Measurements from ENCODE around the gene MVB12B. TPM values are rescaled to one million over a fixed set of nuclear protein-coding genes. Genes with fewer than 3 reads are reported as not detected.

MVB12B gene
- total RNA-seq, 1 donor from 2014 or later, result 8.8 TPM

GRCh38 chr9:126482361-126483044 is 155.9 kb downstream of the MVB12B start:
- ATAC-seq (no peak), DNase-seq (ENCODE audit: low spot score) (no peak)

GRCh38 chr9:126483468-126484073 is 156.9 kb downstream of the MVB12B start:
- ATAC-seq, result no peak
- DNase-seq (ENCODE audit: low spot score), result no peak

GRCh38 chr9:126485662-126486061 is 159.0 kb downstream of the MVB12B start:
- ATAC-seq, result no peak
- DNase-seq (ENCODE audit: low spot score), result no peak

GRCh38 chr9:126486276-126486675 is 159.6 kb downstream of the MVB12B start:
- ATAC-seq (no peak), DNase-seq (ENCODE audit: low spot score) (no peak)

- ATAC-seq (no peak), DNase-seq (ENCODE audit: low spot score) (no peak)
Measured at GRCh38 chr9:126487856-126488255, 161.2 kb downstream of the MVB12B start.

GRCh38 chr9:126488310-126488709 is 161.7 kb downstream of the MVB12B start:
- DNase-seq (ENCODE audit: low spot score), result no peak
- ATAC-seq, result peak; percentile 10

GRCh38 chr9:126488881-126489404 is 162.3 kb downstream of the MVB12B start:
- no peak for DNase-seq (ENCODE audit: low spot score)
- ATAC-seq, result peak; percentile 9

GRCh38 chr9:126489581-126490213 is 163.1 kb downstream of the MVB12B start:
- no peak for DNase-seq (ENCODE audit: low spot score)
- no peak for ATAC-seq

GRCh38 chr9:126490214-126490631 is 163.6 kb downstream of the MVB12B start:
- peak; percentile 29 for ATAC-seq

GRCh38 chr9:126490871-126491567 is 164.4 kb downstream of the MVB12B start:
- ATAC-seq, result peak; percentile 85
- DNase-seq (ENCODE audit: low spot score), result no peak

More at GRCh38 chr9:126490214-126490631, 163.6 kb downstream of the MVB12B start:
- no peak for DNase-seq (ENCODE audit: low spot score)

- DNase-seq (ENCODE audit: low spot score), result no peak
- ATAC-seq, result no peak
Measured at GRCh38 chr9:126491568-126491879, 164.9 kb downstream of the MVB12B start.

- ATAC-seq (no peak), DNase-seq (ENCODE audit: low spot score) (no peak)
Measured at GRCh38 chr9:126491949-126492348, 165.3 kb downstream of the MVB12B start.

GRCh38 chr9:126494264-126494663 is 167.6 kb downstream of the MVB12B start:
- DNase-seq (ENCODE audit: low spot score) (no peak), ATAC-seq (no peak)

GRCh38 chr9:126494746-126495145 is 168.1 kb downstream of the MVB12B start:
- DNase-seq (ENCODE audit: low spot score), result no peak
- ATAC-seq, result no peak

- ATAC-seq (no peak), DNase-seq (ENCODE audit: low spot score) (no peak)
Measured at GRCh38 chr9:126495411-126496180, 169.0 kb downstream of the MVB12B start.

GRCh38 chr9:126496181-126496576 is 169.6 kb downstream of the MVB12B start:
- no peak for ATAC-seq
- no peak for DNase-seq (ENCODE audit: low spot score)

- ATAC-seq (no peak), DNase-seq (ENCODE audit: low spot score) (no peak)
Measured at GRCh38 chr9:126496781-126497659, 170.4 kb downstream of the MVB12B start.

GRCh38 chr9:126497660-126498275 is 171.1 kb downstream of the MVB12B start:
- ATAC-seq, result no peak
- DNase-seq (ENCODE audit: low spot score), result no peak

- ATAC-seq, result no peak
- DNase-seq (ENCODE audit: low spot score), result no peak
Measured at GRCh38 chr9:126498331-126498730, 171.7 kb downstream of the MVB12B start.
